Keratinocyte (primary cell): ENCODE results near the gene CCNL2. TPM values are rescaled to one million over a fixed set of nuclear protein-coding genes. Genes with fewer than 3 reads are reported as not detected.

Experiments
- DNase-seq: peaks from one replicate; pipeline ENCODE4 v3.0.0-alpha.2; 2011; ENCODE audit warnings: low read depth, missing footprints, low spot score
- FAIRE-seq: peaks from 2 replicates; lab custom pipeline; 2011; peaks lifted over from hg19 to GRCh38; lab: Jason Lieb, UNC
- H2AFZ ChIP-seq: 2 replicates; pipeline ENCODE4 v1.6.0; 2012; ENCODE audit warnings: low read length, control low read depth, inconsistent platforms; ENCODE audit not compliant: control insufficient read depth
- H3K27ac ChIP-seq: 2 replicates; pipeline ENCODE4 v1.5.1; 2011; ENCODE audit warnings: low read length; ENCODE audit not compliant: control insufficient read depth, insufficient read depth
- H3K27me3 ChIP-seq: 3 replicates; pipeline ENCODE4 v1.6.0; 2011; ENCODE audit warnings: low read length; ENCODE audit not compliant: control insufficient read depth, insufficient read depth; ENCODE audit errors: extremely low read depth
- H3K36me3 ChIP-seq, 2 experiments: 2 replicates in 1 of 2; 3 replicates in 1 of 2; pipeline ENCODE4 v1.5.1; 2011; ENCODE audit warnings: low read length in 2 of 2, mild to moderate bottlenecking in 1 of 2; ENCODE audit not compliant: control insufficient read depth in 2 of 2, insufficient read depth in 2 of 2; ENCODE audit errors: extremely low read depth in 1 of 2
- H3K4me1 ChIP-seq: 3 replicates; pipeline ENCODE4 v1.5.1; 2011; ENCODE audit warnings: low read length; ENCODE audit not compliant: control insufficient read depth, insufficient read depth; ENCODE audit errors: extremely low read depth
- H3K4me2 ChIP-seq: 3 replicates; pipeline ENCODE4 v1.6.0; 2011; ENCODE audit warnings: low read depth, low read length; ENCODE audit not compliant: control insufficient read depth, insufficient read depth; ENCODE audit errors: extremely low read depth
- H3K4me3 ChIP-seq, 3 experiments: fragments of 200-600 bp in 1 of 3; sonication (generic) in 1 of 3; 2 replicates in 2 of 3; 3 replicates in 1 of 3; pipeline ENCODE4 v1.5.1; 2011 to 2016; ENCODE audit warnings: low read length in 3 of 3, mild to moderate bottlenecking in 3 of 3, control low read depth in 2 of 3, inconsistent platforms in 1 of 3, low read depth in 1 of 3, mixed read lengths in 1 of 3, mixed run types in 1 of 3, moderate library complexity in 1 of 3; ENCODE audit not compliant: control insufficient read depth in 2 of 3, insufficient read depth in 2 of 3; ENCODE audit errors: extremely low read depth in 1 of 3
- H3K79me2 ChIP-seq: 2 replicates; pipeline ENCODE4 v1.6.0; 2012; ENCODE audit warnings: low read length; ENCODE audit not compliant: control insufficient read depth, insufficient read depth
- H3K9ac ChIP-seq: 3 replicates; pipeline ENCODE4 v1.6.0; 2011; ENCODE audit warnings: low read length; ENCODE audit not compliant: control insufficient read depth, insufficient read depth; ENCODE audit errors: extremely low read depth
- H3K9me1 ChIP-seq: 3 replicates; pipeline ENCODE4 v1.6.0; 2011; ENCODE audit warnings: low read length; ENCODE audit not compliant: control insufficient read depth, insufficient read depth; ENCODE audit errors: extremely low read depth
- H3K9me3 ChIP-seq: 2 replicates; pipeline ENCODE4 v1.5.1; 2012; ENCODE audit warnings: low read depth, low read length; ENCODE audit not compliant: control insufficient read depth
- H4K20me1 ChIP-seq: 3 replicates; pipeline ENCODE4 v1.6.0; 2011; ENCODE audit warnings: low read length; ENCODE audit not compliant: control insufficient read depth, insufficient read depth; ENCODE audit errors: extremely low read depth
- CTCF ChIP-seq, 3 experiments: IDR thresholded peaks in 1 of 3; conservative IDR thresholded peaks in 1 of 3; optimal IDR thresholded peaks in 1 of 3; 2 replicates in 2 of 3; 3 replicates in 1 of 3; pipeline versions ENCODE3 to v1.5.1; 2011; ENCODE audit warnings: low read length in 3 of 3, mild to moderate bottlenecking in 3 of 3, moderate library complexity in 2 of 3, control low read depth in 1 of 3, inconsistent platforms in 1 of 3; ENCODE audit not compliant: insufficient read depth in 2 of 3; ENCODE audit errors: extremely low read depth in 1 of 3
- EZH2 ChIP-seq: IDR thresholded peaks from one replicate; pipeline ENCODE4 v1.6.1; 2012; ENCODE audit warnings: inconsistent platforms, mild to moderate bottlenecking, low read length, moderate library complexity
- dilution Hi-C: fragments of 300-500 bp; cut with MboI; formaldehyde crosslinking; loops from one replicate; pipeline ENCODE4 v1.7.0; 2020; ENCODE audit warnings: low sequenced_read_pairs; ENCODE audit not compliant: extremely low pct_ligation_motif_present
- polyA plus RNA-seq, 5 experiments: library from polyadenylated mRNA; depleted of rRNA in 3 of 5; stranded (reverse) in 3 of 5; stranded (forward) in 1 of 5; unstranded in 1 of 5; fragments of >200 nt; gene quantifications; 1 replicate in 1 of 5; 2 replicates in 3 of 5; 3 replicates in 1 of 5; pipeline versions ENCODE4 v1.2.1 to v1.2.3, GENCODE V29; 2011 to 2012; ENCODE audit warnings: missing spikeins in 2 of 5, low read depth in 1 of 5, low replicate concordance in 1 of 5

CCNL2 gene
- polyA plus RNA-seq, 1 donor (not counting 4 experiments of a cell fraction or from before 2014, with no cell fraction given): 140 TPM

DNA sequence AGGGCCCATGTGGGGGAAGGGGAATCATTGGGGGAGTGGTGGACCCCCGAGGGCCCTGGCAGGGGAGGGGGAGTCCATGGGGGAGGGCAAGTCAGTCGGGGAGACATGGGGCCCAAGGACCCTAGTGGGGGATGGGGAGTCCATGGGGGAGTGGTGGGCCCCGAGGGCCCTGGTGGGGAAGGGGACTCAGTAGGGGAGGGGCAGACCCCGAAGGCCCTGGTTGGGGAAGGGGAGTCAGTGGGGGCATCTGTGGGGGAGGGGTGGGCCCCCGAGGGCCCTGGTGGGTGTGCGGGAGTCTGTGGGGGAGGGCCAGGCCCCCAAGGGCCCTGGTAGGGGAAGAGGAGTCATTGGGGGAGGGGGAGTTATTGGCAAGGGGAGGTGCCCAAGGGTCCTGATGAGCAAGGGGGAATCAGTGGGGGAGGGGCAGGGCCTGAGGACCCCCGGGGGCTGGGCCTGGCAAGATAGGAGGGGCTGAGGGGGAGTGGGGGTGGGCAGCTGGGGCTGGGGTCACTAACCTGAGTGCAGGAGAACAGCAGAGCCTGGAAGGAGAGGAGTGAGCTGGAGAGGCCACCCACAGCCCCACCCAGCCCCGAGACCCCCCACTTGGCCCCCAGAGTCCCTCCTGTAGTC lies 42.9 kb downstream of the CCNL2 start:
- peaks cover 8% of the 10 kb centered on the region for H3K27me3 ChIP-seq
- no peaks in the 10 kb centered on the region for H3K9me1 ChIP-seq
- H3K4me2 ChIP-seq: no peak overlapping the region
- H3K36me3 ChIP-seq: no peaks in the 10 kb centered on the region
- DNase-seq: no peak
- H3K9me3 ChIP-seq: no peaks in the 10 kb centered on the region
- no peak overlapping the region for H3K9ac ChIP-seq
- TF ChIP-seq EZH2 (no peak), CTCF (optimal IDR thresholded peaks at IDR 0.05 in 1 of 3, IDR thresholded peaks at IDR 0.05 in 1 of 3, conservative IDR thresholded peaks at IDR 0.05 in 1 of 3; ENCODE audit: extremely low read depth in 1 of 3, insufficient read depth in 2 of 3, low read length in 3 of 3) (no peak)
- no peak for FAIRE-seq
- no peak overlapping the region for H2AFZ ChIP-seq
- no peak overlapping the region for H3K4me3 ChIP-seq
- dilution Hi-C loops: no loop called here
- no peaks in the 10 kb centered on the region for H3K79me2 ChIP-seq
- H3K4me1 ChIP-seq: peaks cover 25% of the 10 kb centered on the region
- H4K20me1 ChIP-seq: no peaks in the 10 kb centered on the region
- H3K27ac ChIP-seq: no peak overlapping the region

- Histone ChIP-seq H4K20me1 (no peaks in the 10 kb centered on the region), H3K9me3 (no peaks in the 10 kb centered on the region), H3K4me1 (peaks cover 18% of the 10 kb centered on the region), H3K4me2 (no peak overlapping the region), H2AFZ (no peak overlapping the region), H3K9ac (no peak overlapping the region), H3K4me3 (no peak overlapping the region), H3K36me3 (no peaks in the 10 kb centered on the region), H3K27ac (no peak overlapping the region), H3K27me3 (peaks cover 8% of the 10 kb centered on the region), H3K79me2 (no peaks in the 10 kb centered on the region), H3K9me1 (no peaks in the 10 kb centered on the region)
- dilution Hi-C loops: no loop called here
- TF ChIP-seq CTCF (optimal IDR thresholded peaks at IDR 0.05 in 1 of 3, IDR thresholded peaks at IDR 0.05 in 1 of 3, conservative IDR thresholded peaks at IDR 0.05 in 1 of 3; ENCODE audit: extremely low read depth in 1 of 3, insufficient read depth in 2 of 3, low read length in 3 of 3) (no peak), EZH2 (no peak)
- no peak for DNase-seq
- FAIRE-seq: no peak
Measured at GRCh38 chr1:1355416-1355815, 43.7 kb downstream of the CCNL2 start.
